Gastrocnemius medialis (tissue), 4 donors: ENCODE data around the gene TEAD2.
"Not testable (repeated sequence)": the region's sequence is repeated elsewhere in the genome, so short reads cannot be mapped to it uniquely, and the experiment has no call there.

Experiments used
- POLR2A ChIP-seq, 2 donors: fragments of 450-650 bp; IDR thresholded peaks; one replicate each; pipeline ENCODE4 v1.6.1; 2017; ENCODE audit warnings: antibody characterized with exemption in 2 of 2, mild to moderate bottlenecking in 2 of 2, moderate library complexity in 2 of 2
- TF ChIP-seq, protein P1 (sequence below), 5 experiments: fragments of 450-650 bp in 3 of 5; fragments of 200-600 bp in 2 of 5; sonication (generic) in 2 of 5; IDR thresholded peaks in 4 of 5; conservative IDR thresholded peaks in 1 of 5; 1 replicate in 4 of 5; 2 replicates in 1 of 5; pipeline ENCODE4 v1.5.1; 2016 to 2019; ENCODE audit warnings: antibody characterized with exemption in 5 of 5, mild to moderate bottlenecking in 3 of 5, moderate library complexity in 3 of 5

DNA sequence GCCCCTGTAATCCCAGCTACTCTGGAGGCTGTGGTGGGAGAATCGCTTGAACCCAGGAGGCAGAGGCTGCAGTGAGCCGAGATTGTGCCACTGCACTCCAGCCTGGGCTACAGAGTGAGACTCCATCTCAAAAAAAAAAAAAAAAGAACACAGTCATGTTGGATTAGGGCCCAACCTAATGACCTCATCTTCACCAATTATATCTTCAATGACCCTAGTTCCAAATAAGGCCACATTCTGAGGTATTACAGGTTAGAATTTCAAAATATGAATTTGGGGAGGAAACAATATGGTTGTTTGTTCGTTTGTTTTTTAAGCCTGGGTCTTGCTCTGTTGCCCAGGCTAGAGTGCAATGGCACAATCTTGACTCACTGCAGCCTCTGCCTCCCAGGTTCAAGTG, 11.0 kb upstream of the TEAD2 start:
- not testable (repeated sequence) for TF ChIP-seq POLR2A (IDR thresholded peaks at IDR 0.05)
- TF ChIP-seq, protein P1, sequence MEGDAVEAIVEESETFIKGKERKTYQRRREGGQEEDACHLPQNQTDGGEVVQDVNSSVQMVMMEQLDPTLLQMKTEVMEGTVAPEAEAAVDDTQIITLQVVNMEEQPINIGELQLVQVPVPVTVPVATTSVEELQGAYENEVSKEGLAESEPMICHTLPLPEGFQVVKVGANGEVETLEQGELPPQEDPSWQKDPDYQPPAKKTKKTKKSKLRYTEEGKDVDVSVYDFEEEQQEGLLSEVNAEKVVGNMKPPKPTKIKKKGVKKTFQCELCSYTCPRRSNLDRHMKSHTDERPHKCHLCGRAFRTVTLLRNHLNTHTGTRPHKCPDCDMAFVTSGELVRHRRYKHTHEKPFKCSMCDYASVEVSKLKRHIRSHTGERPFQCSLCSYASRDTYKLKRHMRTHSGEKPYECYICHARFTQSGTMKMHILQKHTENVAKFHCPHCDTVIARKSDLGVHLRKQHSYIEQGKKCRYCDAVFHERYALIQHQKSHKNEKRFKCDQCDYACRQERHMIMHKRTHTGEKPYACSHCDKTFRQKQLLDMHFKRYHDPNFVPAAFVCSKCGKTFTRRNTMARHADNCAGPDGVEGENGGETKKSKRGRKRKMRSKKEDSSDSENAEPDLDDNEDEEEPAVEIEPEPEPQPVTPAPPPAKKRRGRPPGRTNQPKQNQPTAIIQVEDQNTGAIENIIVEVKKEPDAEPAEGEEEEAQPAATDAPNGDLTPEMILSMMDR (IDR thresholded peaks at IDR 0.05 in 4 of 5, conservative IDR thresholded peaks at IDR 0.05 in 1 of 5): not testable (repeated sequence)
